B cell (primary cell): Measurements from ENCODE around the gene RFPL4AL1. TPM values are rescaled to one million over a fixed set of nuclear protein-coding genes. Genes with fewer than 3 reads are reported as not detected.
"Not testable (repeated sequence)": the region's sequence is repeated elsewhere in the genome, so short reads cannot be mapped to it uniquely, and the experiment has no call there.

Source experiments
- ATAC-seq: fragments of 200-7000 bp; cut with Tn5 transposase; one replicate; pipeline ENCODE4 v1.10.0; 2021; ENCODE audit warnings: low read depth, mild to moderate bottlenecking, moderate number of reproducible peaks, moderate library complexity
- CTCF ChIA-PET: fragments of 350-600 bp; sonication (Branson Sonifier 250); formaldehyde crosslinking; loops from one replicate; lab custom pipeline; 2021; ENCODE audit warnings: antibody characterized with exemption, inconsistent platforms; lab: Charles Lee
- POLR2A ChIA-PET: fragments of 350-600 bp; sonication (Branson Sonifier 250); formaldehyde crosslinking; loops from one replicate; lab custom pipeline; 2021; ENCODE audit warnings: antibody characterized with exemption; lab: Charles Lee
- DNase-seq: peaks from one replicate; pipeline ENCODE4 v3.0.0; 2013
- H2AFZ ChIP-seq: 2 replicates; pipeline ENCODE4 v1.6.1; 2012; ENCODE audit warnings: mild to moderate bottlenecking, low read depth, low read length; ENCODE audit not compliant: insufficient read depth, poor library complexity, severe bottlenecking
- H3K27ac ChIP-seq, 2 donors: 1 replicate in 1 of 2; 2 replicates in 1 of 2; pipeline ENCODE4 v1.5.1; 2012 to 2013; ENCODE audit warnings: low read length in 2 of 2, mild to moderate bottlenecking in 2 of 2, moderate library complexity in 1 of 2
- H3K27me3 ChIP-seq, 4 experiments: fragments of 200-600 bp in 1 of 4; sonication (generic) in 1 of 4; replicated peaks in 1 of 4; 1 replicate in 2 of 4; 2 replicates in 2 of 4; pipeline versions ENCODE4 v1.6.1 to v1.7.0; 2013 to 2016; ENCODE audit warnings: low read length in 3 of 4, mild to moderate bottlenecking in 2 of 4, mixed read lengths in 1 of 4, moderate library complexity in 1 of 4; ENCODE audit not compliant: insufficient read depth in 4 of 4, control insufficient read depth in 3 of 4; ENCODE audit errors: control extremely low read depth in 1 of 4
- H3K36me3 ChIP-seq, 2 experiments: replicated peaks in 1 of 2; 1 replicate in 1 of 2; 2 replicates in 1 of 2; pipeline versions ENCODE4 v1.6.1 to v1.7.1; 2013; ENCODE audit warnings: low read length in 1 of 2; ENCODE audit not compliant: insufficient read depth in 2 of 2, control insufficient read depth in 1 of 2; ENCODE audit errors: control extremely low read depth in 1 of 2, extremely low read depth in 1 of 2
- H3K4me1 ChIP-seq, 2 donors: fragments of 200-600 bp in 1 of 2; sonication (generic) in 1 of 2; 1 replicate in 1 of 2; 2 replicates in 1 of 2; pipeline versions ENCODE4 v1.5.1 to v1.6.1; 2013 to 2017; ENCODE audit warnings: low read length in 2 of 2; ENCODE audit not compliant: control insufficient read depth in 2 of 2, insufficient read depth in 2 of 2
- H3K4me2 ChIP-seq: replicated peaks from 2 replicates; pipeline ENCODE3; 2012; ENCODE audit warnings: mild to moderate bottlenecking, low read depth, low read length; ENCODE audit not compliant: poor library complexity, severe bottlenecking
- H3K4me3 ChIP-seq, 5 experiments: fragments of 200-600 bp in 1 of 5; sonication (generic) in 1 of 5; 1 replicate in 3 of 5; 2 replicates in 2 of 5; pipeline versions ENCODE4 v1.5.1 to v1.7.0; 2011 to 2016; ENCODE audit warnings: low read length in 4 of 5, mild to moderate bottlenecking in 4 of 5, low read depth in 2 of 5, control low read depth in 1 of 5, moderate library complexity in 1 of 5; ENCODE audit not compliant: insufficient read depth in 1 of 5; ENCODE audit errors: control extremely low read depth in 1 of 5, extremely low read depth in 1 of 5
- H3K79me2 ChIP-seq: fragments of 200-600 bp; sonication (generic); one replicate; pipeline ENCODE4 v1.6.0; 2016; ENCODE audit warnings: low read length; ENCODE audit not compliant: control insufficient read depth, insufficient read depth
- H3K9ac ChIP-seq: fragments of 200-600 bp; sonication (generic); 2 replicates; pipeline ENCODE4 v1.6.1; 2017; ENCODE audit warnings: mild to moderate bottlenecking, low read length, moderate library complexity
- H3K9me3 ChIP-seq, 3 donors: one replicate each; pipeline versions ENCODE4 v1.6.1 to v1.7.1; 2013; ENCODE audit warnings: low read length in 2 of 3; ENCODE audit not compliant: control insufficient read depth in 2 of 3, insufficient read depth in 1 of 3; ENCODE audit errors: control extremely low read depth in 1 of 3
- H4K20me1 ChIP-seq: 2 replicates; pipeline ENCODE4 v1.6.0; 2012; ENCODE audit warnings: mild to moderate bottlenecking, low read length; ENCODE audit not compliant: insufficient read depth, control insufficient read depth, poor library complexity, severe bottlenecking
- H3K27ac Mint-ChIP-seq: one replicate; pipeline ENCODE4 v1.8.0; 2021; ENCODE audit warnings: mixed read lengths
- H3K27me3 Mint-ChIP-seq: one replicate; pipeline ENCODE4 v1.8.0; 2021; ENCODE audit warnings: mixed read lengths
- H3K4me1 Mint-ChIP-seq: one replicate; pipeline ENCODE4 v1.8.0; 2021; ENCODE audit warnings: mixed read lengths
- H3K4me3 Mint-ChIP-seq: one replicate; pipeline ENCODE4 v1.8.0; 2021; ENCODE audit warnings: mixed read lengths
- H3K9me3 Mint-ChIP-seq: one replicate; pipeline ENCODE4 v1.8.0; 2022; ENCODE audit warnings: mixed read lengths; ENCODE audit not compliant: insufficient read depth
- EZH2 ChIP-seq: IDR thresholded peaks from 2 replicates; pipeline ENCODE4 v1.6.1; 2012; ENCODE audit warnings: borderline replicate concordance, low read depth, mild to moderate bottlenecking, moderate library complexity, low read length; ENCODE audit not compliant: insufficient read depth, poor library complexity, severe bottlenecking
- WGBS: methylation state at CpG from one replicate; pipeline ENCODE4 v1.1.5; 2013; ENCODE audit warnings: missing lambda C conversion rate; ENCODE audit not compliant: insufficient coverage; 5-methylcytosine and 5-hydroxymethylcytosine counted together
- intact Hi-C: fragments of 100-400 bp; cut with micrococcal nuclease; formaldehyde crosslinking; loops from one replicate; pipeline ENCODE4 v1.10.0; 2022
- polyA minus RNA-seq: library from RNA; depleted of rRNA, polyadenylated mRNA; stranded (reverse); fragments of >200 nt; gene quantifications from 2 replicates; pipeline ENCODE4 v1.2.3, GENCODE V29; 2012
- polyA plus RNA-seq: library from polyadenylated mRNA; depleted of rRNA; stranded (reverse); fragments of >200 nt; gene quantifications from 2 replicates; pipeline ENCODE4 v1.2.3, GENCODE V29; 2012
- total RNA-seq, 2 donors: library from RNA; stranded (reverse); fragments of 120-200 nt in 1 of 2; gene quantifications; 1 replicate in 1 of 2; 2 replicates in 1 of 2; pipeline versions ENCODE4 v1.2.3 to v1.2.4, GENCODE V29; 2013 to 2022

Gene RFPL4AL1
- total RNA-seq (not detected in 2 replicates), polyA plus RNA-seq (not detected in 2 replicates), polyA minus RNA-seq (not detected in 2 replicates)
- 0.14 TPM for total RNA-seq (2013)

DNA sequence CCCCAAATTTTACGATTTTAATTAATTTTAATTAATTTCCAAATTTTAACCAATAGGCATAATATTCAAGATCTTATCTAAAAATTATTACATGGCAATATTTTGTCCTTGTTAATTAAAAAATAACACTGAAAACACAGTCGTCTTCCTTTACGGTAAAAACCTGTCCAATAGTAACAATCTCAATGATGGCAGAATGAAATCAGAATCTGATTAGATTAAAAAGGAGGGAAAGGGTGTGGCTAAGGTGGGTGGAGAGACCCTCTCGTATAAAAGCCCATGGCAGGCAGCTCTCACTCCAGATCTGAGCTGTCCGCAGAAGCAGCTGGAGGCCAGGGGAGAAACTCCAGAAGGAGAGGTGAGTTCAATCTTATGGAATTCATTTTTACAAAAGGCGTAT is at the start of gene RFPL4AL1:
Gene RFPL4AL1, plus strand, starts transcription at position 301 of the 400 bp plus-strand sequence. CDS start 2,687 bp downstream, outside the sequence.
- H4K20me1 ChIP-seq, H3K9ac ChIP-seq, H3K4me2 ChIP-seq, intact Hi-C loops, H3K4me1 ChIP-seq, POLR2A ChIA-PET, H2AFZ ChIP-seq, H3K4me3 Mint-ChIP-seq, CTCF ChIA-PET, DNase-seq, H3K36me3 ChIP-seq, H3K27ac Mint-ChIP-seq, H3K4me3 ChIP-seq, H3K27ac ChIP-seq, H3K79me2 ChIP-seq, H3K27me3 ChIP-seq, H3K4me1 Mint-ChIP-seq, ATAC-seq: not testable (repeated sequence)
- Mint-ChIP-seq H3K27me3 (peaks cover 38% of the 10 kb centered on the region), H3K9me3 (peaks cover 11% of the 10 kb centered on the region)
- 76% methylated on average over 2 of the region's 6 CpGs for WGBS
- peaks cover 0 to 11% (median 0%) of the 10 kb centered on the region in 3 donors for H3K9me3 ChIP-seq

DNA sequence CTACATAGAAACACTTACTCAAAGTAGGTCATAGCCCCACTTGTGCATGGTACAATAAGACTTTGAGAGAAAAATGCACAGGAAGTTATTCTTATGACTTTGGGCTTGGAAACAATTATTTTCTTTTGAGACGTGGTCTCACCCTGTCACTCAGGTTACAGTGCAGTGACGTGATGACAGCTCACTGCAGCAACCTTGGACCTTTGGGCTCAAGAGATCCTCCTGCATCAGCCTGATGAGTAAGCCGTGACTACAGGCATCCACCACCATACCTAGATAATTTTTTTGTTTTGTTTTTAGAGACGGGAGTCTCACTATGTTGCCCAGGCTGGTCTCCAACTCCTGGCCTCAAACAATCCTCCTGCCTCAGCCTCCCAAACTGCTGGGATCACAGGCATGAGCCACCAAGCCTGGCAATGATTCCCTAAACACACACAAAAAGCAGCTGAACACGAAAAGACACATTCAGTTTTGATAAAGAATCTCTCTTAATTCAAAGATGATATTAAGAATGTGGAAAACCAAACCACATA is 48.6 kb upstream of the RFPL4AL1 start:
- H3K27ac ChIP-seq = no peak overlapping the region
- H3K4me3 ChIP-seq = no peak overlapping the region
- ChIA-PET POLR2A (no interaction called here), CTCF (no interaction called here)
- H3K9me3 ChIP-seq = peaks cover 2 to 14% (median 10%) of the 10 kb centered on the region in 3 donors
- Mint-ChIP-seq H3K4me3 (no peak overlapping the region), H3K27ac (no peak overlapping the region), H3K9me3 (peaks cover 7% of the 10 kb centered on the region), H3K4me1 (no peaks in the 10 kb centered on the region), H3K27me3 (peaks cover 47% of the 10 kb centered on the region)
- TF ChIP-seq EZH2 = no peak
- no peak for ATAC-seq
- H2AFZ ChIP-seq = no peak overlapping the region
- H3K27me3 ChIP-seq = peaks cover 0 to 28% (median 5%) of the 10 kb centered on the region in 4 experiments
- H3K4me2 ChIP-seq = no peak overlapping the region
- H3K4me1 ChIP-seq = no peaks in the 10 kb centered on the region
- no peaks in the 10 kb centered on the region for H4K20me1 ChIP-seq
- 67% methylated on average over 1 of the region's 5 CpGs for WGBS
- no peaks in the 10 kb centered on the region for H3K36me3 ChIP-seq
- no peak for DNase-seq
- H3K79me2 ChIP-seq = no peaks in the 10 kb centered on the region
- H3K9ac ChIP-seq = no peak overlapping the region
- intact Hi-C loops = no loop called here
